Endothelial cell (in vitro differentiated cells): Measurements from ENCODE around the gene CNTD1. TPM values are rescaled to one million over a fixed set of nuclear protein-coding genes. Genes with fewer than 3 reads are reported as not detected.
"Not testable (repeated sequence)": the region's sequence is repeated elsewhere in the genome, so short reads cannot be mapped to it uniquely, and the experiment has no call there.

ENCODE experiments used
- DNase-seq: peaks from one replicate; pipeline ENCODE4 v3.0.0; 2021; ENCODE audit warnings: low spot score
- H3K27ac Mint-ChIP-seq: one replicate; pipeline ENCODE4 v1.8.0; 2021; ENCODE audit warnings: mixed read lengths, inconsistent platforms; ENCODE audit not compliant: unreplicated experiment
- H3K27me3 Mint-ChIP-seq: one replicate; pipeline ENCODE4 v1.8.0; 2021; ENCODE audit warnings: mild to moderate bottlenecking, moderate library complexity, mixed read lengths, inconsistent platforms; ENCODE audit not compliant: unreplicated experiment
- H3K36me3 Mint-ChIP-seq: one replicate; pipeline ENCODE4 v1.8.0; 2021; ENCODE audit warnings: mild to moderate bottlenecking, low read depth, mixed read lengths, inconsistent platforms; ENCODE audit not compliant: unreplicated experiment
- H3K4me1 Mint-ChIP-seq: one replicate; pipeline ENCODE4 v1.8.0; 2021; ENCODE audit warnings: mild to moderate bottlenecking, mixed read lengths, inconsistent platforms; ENCODE audit not compliant: unreplicated experiment
- H3K4me3 Mint-ChIP-seq: one replicate; pipeline ENCODE4 v1.8.0; 2021; ENCODE audit warnings: mild to moderate bottlenecking, mixed read lengths, inconsistent platforms; ENCODE audit not compliant: unreplicated experiment
- H3K9me3 Mint-ChIP-seq: one replicate; pipeline ENCODE4 v1.8.0; 2021; ENCODE audit warnings: mixed read lengths, inconsistent platforms; ENCODE audit not compliant: unreplicated experiment
- total RNA-seq: library from RNA; stranded (reverse); fragmentation: NEBNext Ultra II Directional; extraction: Animal tissue kit (Norgen Biotek cat#: 25700); gene quantifications from one replicate; pipeline ENCODE4 v1.2.1, GENCODE V29; 2021; ENCODE audit not compliant: unreplicated experiment
- TF ChIP-seq, protein P1 (sequence below): fragments of 200-600 bp; sonication (generic); IDR thresholded peaks from one replicate; pipeline ENCODE4 v1.5.0; 2021; ENCODE audit warnings: antibody characterized with exemption; ENCODE audit not compliant: unreplicated experiment

The CNTD1 gene
- total RNA-seq, 1 donor from 2014 or later: 0.59 TPM

DNA sequence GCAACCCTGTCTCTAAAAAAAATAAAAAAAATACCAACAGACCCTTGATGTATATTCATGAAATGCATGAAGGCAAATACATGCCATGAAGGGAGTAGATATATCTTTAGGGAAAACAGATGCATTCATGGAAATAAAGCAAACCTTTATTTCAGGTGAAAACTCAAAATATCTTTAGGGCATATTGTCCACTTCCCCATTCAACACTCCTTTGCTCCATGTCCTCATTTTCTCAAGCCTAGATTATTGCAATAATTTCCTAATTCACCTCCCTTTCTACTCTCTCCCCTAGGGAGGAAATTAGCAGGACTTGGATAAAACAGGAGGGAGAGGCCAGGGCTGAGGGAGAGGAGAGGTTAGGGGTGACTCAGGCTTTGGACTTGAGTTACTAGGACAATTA is 31.1 kb upstream of the CNTD1 start:
- DNase-seq: no peak
- Mint-ChIP-seq H3K27me3 (peaks cover 8% of the 10 kb centered on the region), H3K4me1 (peaks cover 33% of the 10 kb centered on the region), H3K4me3 (no peak overlapping the region), H3K27ac (peak overlapping the region; percentile 38), H3K36me3 (peaks cover 9% of the 10 kb centered on the region), H3K9me3 (no peaks in the 10 kb centered on the region)
- TF ChIP-seq, protein P1, sequence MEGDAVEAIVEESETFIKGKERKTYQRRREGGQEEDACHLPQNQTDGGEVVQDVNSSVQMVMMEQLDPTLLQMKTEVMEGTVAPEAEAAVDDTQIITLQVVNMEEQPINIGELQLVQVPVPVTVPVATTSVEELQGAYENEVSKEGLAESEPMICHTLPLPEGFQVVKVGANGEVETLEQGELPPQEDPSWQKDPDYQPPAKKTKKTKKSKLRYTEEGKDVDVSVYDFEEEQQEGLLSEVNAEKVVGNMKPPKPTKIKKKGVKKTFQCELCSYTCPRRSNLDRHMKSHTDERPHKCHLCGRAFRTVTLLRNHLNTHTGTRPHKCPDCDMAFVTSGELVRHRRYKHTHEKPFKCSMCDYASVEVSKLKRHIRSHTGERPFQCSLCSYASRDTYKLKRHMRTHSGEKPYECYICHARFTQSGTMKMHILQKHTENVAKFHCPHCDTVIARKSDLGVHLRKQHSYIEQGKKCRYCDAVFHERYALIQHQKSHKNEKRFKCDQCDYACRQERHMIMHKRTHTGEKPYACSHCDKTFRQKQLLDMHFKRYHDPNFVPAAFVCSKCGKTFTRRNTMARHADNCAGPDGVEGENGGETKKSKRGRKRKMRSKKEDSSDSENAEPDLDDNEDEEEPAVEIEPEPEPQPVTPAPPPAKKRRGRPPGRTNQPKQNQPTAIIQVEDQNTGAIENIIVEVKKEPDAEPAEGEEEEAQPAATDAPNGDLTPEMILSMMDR: no peak

DNA sequence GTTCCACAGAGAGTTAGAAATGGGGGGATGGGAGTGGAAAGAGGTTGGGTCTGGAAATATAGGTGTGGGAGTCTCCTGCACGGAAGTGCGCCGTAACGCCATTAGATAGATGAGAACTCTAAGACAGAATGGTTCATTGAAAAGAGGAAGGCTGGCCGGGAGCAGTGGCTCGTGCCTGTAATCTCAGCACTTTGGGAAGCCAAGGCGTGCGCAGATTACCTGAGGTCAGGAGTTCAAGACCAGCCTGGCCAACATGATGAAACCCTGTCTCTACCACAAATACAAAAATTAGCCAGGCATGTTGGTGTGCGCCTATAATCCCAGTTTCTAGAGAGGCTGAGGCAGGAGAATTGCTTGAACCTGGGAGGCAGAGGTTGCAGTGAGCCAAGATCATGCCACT is 30.7 kb upstream of the CNTD1 start:
- H3K9me3 Mint-ChIP-seq, DNase-seq, H3K4me3 Mint-ChIP-seq, H3K27me3 Mint-ChIP-seq, H3K36me3 Mint-ChIP-seq: not testable (repeated sequence)
- H3K27ac Mint-ChIP-seq: peak overlapping the region; percentile 38
- peaks cover 31% of the 10 kb centered on the region for H3K4me1 Mint-ChIP-seq

DNA sequence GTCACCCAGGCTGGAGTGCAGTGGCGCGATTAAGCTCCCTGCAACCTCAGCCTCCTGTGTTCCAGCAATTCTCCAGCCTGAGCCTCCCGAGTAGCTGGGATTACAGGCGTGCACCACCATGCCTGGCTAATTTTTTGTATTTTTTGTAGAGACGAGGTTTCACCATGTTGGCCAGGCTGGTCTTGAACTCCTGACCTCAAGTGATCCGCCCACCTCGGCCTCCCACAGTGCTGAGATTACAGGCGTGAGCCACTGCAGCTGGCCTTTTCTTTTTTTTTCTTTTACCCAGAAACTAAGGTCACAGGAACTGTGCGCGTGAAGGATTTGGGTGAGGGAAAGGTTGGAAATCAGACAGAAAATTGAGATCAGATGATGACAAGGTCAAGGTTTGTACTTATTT is 28.7 kb upstream of the CNTD1 start:
- not testable (repeated sequence) for H3K27me3 Mint-ChIP-seq, H3K27ac Mint-ChIP-seq, H3K4me3 Mint-ChIP-seq, DNase-seq, H3K36me3 Mint-ChIP-seq, H3K9me3 Mint-ChIP-seq
- peaks cover 39% of the 10 kb centered on the region for H3K4me1 Mint-ChIP-seq

DNA sequence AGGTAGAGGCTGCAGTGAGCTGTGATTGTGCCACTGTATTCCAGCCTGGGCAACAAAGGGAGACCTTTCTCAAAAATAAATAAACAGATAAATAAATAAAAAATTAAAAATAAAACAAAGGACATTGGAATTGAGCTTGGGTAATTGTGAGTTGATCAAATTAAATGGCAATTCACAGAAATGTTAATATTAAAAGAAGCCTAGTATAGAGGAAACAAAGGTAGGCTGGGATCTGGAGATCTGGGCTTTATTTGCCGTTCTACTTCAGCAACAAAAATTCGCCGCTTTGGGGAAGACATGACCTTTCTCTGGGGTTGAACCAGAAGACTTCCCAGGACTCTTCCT is 25.7 kb upstream of the CNTD1 start:
- TF ChIP-seq, protein P1: no peak
- Mint-ChIP-seq H3K36me3 (peaks cover 3% of the 10 kb centered on the region), H3K4me3 (peak overlapping the region; percentile 95), H3K9me3 (no peaks in the 10 kb centered on the region), H3K27me3 (peaks cover 2% of the 10 kb centered on the region), H3K4me1 (peaks cover 46% of the 10 kb centered on the region), H3K27ac (peak overlapping the region; percentile 99)
- no peak for DNase-seq

DNA sequence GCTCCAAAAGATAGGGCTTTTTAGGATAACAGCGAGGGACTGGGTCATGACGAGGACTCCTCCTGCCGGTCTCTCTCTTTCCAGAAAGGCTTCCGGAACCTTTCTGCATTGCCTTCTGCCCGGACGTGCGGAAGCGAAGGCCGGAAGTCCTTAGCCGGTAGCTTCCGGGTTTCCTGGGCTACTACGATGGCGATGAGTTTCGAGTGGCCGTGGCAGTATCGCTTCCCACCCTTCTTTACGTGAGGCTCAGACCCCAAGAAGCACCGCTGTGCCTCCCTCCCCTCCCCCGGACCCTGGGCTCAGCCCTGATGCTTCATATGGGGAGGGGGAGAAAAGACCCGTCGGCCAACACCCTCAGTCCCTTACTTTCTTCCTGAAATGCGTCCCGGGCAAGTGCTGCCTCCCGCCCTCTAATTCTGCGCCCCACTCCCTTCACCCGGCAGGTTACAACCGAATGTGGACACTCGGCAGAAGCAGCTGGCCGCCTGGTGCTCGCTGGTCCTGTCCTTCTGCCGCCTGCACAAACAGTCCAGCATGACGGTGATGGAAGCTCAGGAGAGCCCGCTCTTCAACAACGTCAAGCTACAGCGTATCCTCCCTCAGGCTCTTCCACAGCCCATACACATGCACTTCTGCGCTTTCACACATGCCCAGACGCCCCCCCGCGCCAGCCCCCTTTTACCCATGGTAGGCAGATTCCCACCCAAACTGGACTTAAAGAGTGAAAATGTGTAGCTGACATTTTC is 25.2 kb upstream of the CNTD1 start, which contains the start of gene VPS25:
TSS of gene VPS25 (plus strand) at position 160 of the 746 bp plus-strand sequence. CDS start at position 187, 27 bp downstream.
- peaks cover 3% of the 10 kb centered on the region for H3K36me3 Mint-ChIP-seq
- peak; percentile 61 for DNase-seq
- H3K27ac Mint-ChIP-seq: peak within 1 kb of the TSS; percentile 99
- H3K4me3 Mint-ChIP-seq: peak within 1 kb of the TSS; percentile 95
- H3K9me3 Mint-ChIP-seq: no peaks in the 10 kb centered on the region
- H3K4me1 Mint-ChIP-seq: peaks cover 46% of the 10 kb centered on the region
- TF ChIP-seq, protein P1: no peak
- peaks cover 2% of the 10 kb centered on the region for H3K27me3 Mint-ChIP-seq

DNA sequence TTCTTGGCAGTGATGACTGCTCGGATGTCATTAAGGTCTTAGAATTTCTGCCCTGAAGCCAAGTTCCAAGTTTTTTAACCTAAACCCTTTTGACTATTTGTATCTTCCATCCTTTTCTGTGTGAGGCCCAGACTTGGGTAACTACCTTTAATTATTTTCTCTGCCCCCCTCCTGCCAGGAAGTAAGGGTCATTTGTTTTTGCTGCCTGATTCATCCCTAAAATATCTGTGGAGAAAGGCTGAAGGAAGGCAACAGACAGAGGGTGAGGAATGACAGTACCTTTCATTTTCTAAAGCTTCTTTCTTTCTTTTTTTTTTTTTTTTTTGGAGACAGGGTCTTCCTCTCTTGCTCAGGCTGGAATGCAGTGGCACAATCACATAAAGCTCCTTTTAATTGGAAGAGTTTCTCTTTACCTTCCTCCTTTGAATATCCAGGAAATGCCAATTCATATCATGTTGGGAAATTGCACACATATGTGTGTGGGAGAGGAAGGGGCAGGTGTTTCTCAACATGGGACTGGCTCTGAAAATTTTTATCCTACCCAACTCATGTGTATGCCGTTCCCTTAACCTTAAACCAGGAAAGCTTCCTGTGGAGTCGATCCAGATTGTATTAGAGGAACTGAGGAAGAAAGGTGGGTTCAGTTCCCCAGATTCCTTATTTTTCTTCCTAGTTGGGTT is 24.5 kb upstream of the CNTD1 start:
- Mint-ChIP-seq H3K27me3 (peaks cover 3% of the 10 kb centered on the region), H3K27ac (peak overlapping the region; percentile 99)

More for the DNA sequence above, 24.5 kb upstream of the CNTD1 start:
- DNase-seq: no peak
- Mint-ChIP-seq H3K36me3 (peaks cover 3% of the 10 kb centered on the region), H3K4me3 (peak overlapping the region; percentile 95), H3K9me3 (no peaks in the 10 kb centered on the region), H3K4me1 (peaks cover 46% of the 10 kb centered on the region)
- TF ChIP-seq, protein P1: no peak
